CD4-positive, alpha-beta T cell treated with Interleukin-15 for 4 hours (primary cell): ENCODE measurements around the gene GPHA2.

ENCODE experiments used
- DNase-seq: peaks from one replicate; pipeline ENCODE4 v3.0.0-alpha.2; 2020; ENCODE audit warnings: low spot score

Gene GPHA2

DNA sequence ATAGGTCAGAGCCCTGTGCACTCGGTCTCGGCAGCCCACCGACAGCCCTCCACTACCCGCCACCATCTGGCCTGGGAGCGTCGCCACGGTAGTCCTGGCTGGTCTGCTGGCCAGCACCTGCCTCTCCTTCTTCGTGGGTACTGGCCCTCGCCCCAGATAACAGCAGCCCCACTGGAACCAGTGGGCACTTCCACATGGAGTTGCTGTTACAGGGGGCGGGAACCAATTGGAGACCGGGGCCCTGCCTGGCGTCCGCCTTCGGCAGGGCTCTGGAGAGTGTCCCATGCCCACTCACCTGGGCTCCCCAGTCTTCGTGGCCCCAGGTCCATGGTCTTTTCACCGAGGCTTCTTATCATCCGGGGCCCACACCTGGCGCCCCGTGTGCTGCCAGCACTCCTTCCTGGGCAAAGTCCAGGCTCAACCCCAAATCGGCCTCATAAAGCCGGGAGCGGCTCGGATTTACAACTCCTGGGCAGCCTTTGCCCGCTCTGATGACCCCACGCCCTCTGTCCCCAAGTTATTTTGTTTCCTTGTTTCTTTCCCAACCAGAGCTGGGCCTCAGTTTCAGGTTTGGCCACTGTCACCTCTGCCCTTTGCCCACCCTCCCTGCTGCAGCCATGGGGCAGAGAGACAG is 44.4 kb downstream of the GPHA2 start:
- no peak for DNase-seq

DNA sequence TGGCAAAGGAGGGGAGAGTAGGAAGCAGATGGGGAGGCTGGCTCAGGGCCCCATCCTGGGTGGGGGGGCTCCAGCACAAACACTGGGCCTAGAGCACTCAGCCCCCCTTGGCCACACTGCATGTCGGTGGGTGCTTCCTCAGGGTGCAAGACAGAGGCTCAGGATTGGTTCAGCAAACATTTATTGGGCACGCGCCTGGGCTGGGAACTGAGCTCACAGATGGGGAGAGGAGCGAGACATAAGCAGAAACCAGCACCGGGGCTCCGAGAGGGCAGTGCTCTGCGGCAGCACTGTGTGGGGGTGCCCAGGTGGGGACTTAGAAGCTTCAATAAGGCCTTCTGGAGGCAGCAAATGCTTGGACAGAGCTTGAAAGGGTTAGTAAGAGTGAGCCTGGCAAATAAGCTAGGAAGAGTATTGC is 45.2 kb downstream of the GPHA2 start:
- DNase-seq: no peak

- DNase-seq: no peak
Observed at GRCh38 chr11:64888729-64889511, 46.8 kb downstream of the GPHA2 start.

DNA sequence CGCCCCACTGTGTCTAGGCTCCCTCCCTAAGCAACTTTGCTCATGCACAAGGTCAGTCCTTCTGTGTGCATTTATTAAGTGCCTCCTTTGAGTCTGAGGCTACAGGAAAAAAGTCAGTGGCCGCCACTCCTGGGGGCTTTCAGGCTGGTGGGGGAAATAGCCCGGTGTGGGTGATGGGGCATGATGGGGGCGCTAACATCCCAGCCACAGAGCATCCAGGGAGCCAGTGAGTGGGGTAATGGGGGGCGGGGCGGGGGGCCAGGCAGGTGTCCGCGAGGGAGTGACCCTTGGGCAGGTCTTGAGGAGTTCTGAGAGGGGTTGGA is 47.3 kb downstream of the GPHA2 start:
- no peak for DNase-seq

- DNase-seq: peak; percentile 84
Observed at GRCh38 chr11:64887757-64888405, 47.8 kb downstream of the GPHA2 start.

- DNase-seq: no peak
Observed at GRCh38 chr11:64887234-64887756, 48.4 kb downstream of the GPHA2 start.

GRCh38 chr11:64885367-64886286 is 50.1 kb downstream of the GPHA2 start:
- DNase-seq: peak; percentile 68
